ENCODE data around the gene KLK1.
"Not testable (repeated sequence)": the region's sequence is repeated elsewhere in the genome, so short reads cannot be mapped to it uniquely, and the experiment has no call there.

The KLK1 gene

DNA sequence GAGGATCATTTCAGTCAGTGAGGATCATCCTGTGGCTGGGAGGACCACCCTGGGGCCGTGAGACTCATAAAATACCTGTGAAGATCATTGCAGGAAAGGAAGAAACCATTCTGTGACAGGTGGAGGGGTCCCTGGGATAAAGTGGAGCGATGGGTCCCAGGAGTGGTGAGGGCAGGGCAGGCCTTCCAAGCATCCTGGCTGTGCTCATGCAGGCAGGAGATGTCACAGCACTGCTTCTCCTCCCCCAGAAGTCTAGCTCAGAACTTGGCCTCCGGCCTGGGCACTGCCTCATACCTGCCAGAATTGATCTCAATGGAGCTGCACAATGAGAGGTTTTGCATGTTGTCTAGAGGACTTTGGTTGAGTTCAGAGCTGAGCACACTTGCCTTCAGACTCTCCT is 11.1 kb downstream of the KLK1 start:
- DNase-seq, result no peak

DNA sequence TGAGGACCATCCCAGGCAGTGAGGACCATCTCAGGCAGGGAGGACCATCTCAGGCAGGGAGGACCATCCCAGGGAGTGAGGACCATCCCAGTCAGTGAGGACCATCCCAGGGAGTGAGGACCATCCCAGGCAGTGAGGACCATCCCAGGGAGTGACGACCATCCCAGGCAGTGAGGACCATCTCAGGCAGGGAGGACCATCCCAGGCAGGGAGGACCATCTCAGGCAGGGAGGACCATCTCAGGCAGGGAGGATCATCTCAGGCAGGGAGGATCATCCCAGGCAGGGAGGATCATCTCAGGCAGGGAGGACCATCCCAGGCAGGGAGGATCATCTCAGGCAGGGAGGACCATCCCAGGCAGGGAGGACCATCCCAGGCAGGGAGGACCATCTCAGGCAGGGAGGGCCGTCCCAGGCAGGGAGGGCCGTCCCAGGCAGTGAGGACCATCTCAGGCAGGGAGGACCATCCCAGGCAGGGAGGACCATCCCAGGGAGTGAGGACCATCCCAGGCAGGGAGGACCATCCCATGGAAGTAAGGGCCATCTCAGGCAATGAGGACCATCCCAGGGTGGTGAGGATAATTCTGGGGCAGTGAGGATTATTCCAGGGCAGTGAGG is 11.9 kb downstream of the KLK1 start:
- DNase-seq, result not testable (repeated sequence)

DNA sequence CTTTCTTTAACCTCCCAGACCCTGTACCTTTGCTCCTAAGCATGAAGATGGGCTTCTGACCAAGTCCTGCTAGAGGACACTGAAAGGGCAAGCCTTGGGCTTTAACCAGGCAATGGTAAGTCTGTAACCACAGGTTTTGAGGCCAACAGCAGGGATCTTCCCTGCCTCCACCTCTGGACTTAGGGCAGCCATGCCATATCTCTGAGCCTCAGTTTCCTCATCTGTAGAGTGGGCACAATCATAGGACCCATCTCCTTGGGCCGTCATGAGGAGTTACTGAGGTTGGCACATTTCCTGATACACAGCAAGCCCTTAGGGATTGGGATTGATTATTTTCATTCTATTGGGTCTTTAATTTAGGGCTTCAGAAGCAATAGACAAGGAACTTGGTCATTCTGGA is 14.7 kb downstream of the KLK1 start:
- no peak for DNase-seq

DNA sequence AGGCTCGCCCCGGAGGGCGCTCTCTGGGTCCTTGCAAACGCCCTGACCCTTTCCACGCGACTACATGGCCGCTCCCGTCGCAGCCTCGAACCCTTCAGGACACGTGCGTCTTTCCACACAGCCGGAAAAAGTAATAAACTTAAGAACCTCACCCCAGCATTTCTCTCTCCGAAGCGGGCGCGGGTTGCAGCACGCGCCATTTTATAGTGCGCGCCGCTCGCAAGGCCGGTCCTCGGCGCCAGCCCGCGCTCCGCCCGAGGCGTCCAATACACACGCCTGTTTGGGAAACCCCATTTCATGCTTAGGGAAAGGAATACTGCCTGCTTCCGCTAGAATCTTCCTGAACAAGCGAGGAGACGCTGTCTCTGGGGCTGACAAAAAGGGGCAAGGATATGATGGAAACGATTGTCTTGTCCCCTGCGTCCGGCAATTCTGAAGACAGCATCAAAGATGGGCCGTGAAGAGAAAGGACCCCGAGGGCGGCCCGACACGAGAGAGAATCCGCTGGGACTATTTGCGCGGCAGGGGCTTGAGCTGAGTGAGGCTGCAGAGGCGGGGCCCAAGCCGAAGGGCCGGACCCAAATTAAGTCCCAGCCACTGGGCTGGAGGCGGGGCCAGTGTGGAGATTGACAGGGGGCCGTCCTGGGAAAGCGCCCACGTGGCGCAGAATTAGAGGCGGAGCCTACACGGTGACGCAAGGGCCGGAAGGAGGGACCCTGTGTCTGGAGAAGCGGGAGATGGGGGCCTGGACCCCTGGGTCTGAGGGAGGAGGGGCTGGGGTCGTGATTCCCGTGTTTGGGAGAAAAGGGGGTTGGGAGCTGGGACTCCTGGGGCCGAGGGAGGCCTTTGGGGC is 18.9 kb downstream of the KLK1 start:
- peak; percentile 99 for DNase-seq

DNA sequence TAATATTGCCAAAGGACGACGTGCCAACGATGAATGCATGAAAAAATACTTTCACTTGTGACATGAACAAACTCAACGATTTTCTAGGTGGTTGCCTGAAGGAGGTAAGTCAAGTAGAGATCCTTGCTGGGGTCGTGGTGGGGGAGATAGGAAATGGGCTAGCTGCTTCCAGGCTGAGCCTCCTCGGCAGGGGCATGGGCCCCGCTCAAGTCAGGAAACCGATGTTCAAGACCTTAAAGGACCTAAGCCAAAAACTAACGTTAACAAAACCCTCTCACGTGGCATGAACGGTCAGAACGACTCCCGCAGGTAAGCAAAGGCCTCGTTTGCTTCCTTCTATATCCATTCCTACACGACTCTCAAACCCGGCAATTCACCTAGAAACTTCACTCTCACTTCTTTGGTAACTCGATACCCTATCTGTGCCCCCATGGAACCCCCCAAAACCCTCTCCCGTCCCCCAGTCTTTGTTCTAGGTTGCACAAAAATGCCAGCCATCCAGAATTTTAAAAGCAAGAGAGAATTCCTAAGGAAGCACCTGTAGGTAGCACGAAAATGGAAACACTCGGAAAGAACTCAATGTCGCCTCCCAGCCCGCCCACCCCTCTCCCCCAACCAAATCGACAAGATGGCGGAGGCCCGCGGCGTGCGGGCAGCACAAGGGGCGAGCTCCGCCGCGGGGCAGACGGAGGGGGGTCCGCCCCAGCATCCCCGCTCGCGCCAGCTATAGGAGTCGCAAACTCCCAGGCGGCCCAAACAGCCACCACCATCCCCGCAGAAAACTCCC is 19.8 kb downstream of the KLK1 start:
- DNase-seq, result peak; percentile 36

DNA sequence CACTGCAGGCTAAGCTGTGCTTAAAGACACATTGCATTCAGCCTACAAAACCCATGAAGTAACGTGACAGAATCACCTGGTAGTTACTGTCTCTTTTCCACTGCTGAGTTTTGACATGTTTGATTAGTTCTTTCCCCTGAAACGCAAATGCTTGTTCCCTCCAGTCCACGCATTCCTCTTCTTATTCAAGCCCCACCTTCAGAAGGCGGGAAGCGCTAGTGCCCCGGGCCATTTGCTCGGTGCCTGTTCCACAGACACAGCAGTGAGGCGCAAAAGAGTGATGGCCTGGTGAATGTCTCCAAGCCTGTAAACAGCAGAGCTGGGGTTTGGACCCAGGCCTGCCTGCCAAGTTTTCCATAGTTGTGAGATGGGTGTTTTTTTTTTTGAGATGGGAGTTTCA is 22.5 kb downstream of the KLK1 start:
- DNase-seq, result no peak

DNA sequence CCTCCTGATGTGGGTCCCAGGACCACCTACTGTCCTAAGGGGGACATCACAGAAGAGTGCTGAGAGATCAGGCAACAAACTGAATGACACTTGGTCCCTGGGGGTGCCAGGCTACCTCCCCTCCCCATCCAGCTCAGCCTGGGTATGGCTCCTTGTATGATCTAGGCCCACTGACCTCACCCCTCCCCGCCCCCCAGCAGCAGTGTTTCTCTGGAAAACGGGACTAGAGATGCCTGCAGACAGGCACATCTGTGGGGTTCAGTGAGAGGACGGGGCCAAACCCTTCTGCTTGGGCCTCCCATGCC is 24.1 kb downstream of the KLK1 start:
- DNase-seq, result no peak

DNA sequence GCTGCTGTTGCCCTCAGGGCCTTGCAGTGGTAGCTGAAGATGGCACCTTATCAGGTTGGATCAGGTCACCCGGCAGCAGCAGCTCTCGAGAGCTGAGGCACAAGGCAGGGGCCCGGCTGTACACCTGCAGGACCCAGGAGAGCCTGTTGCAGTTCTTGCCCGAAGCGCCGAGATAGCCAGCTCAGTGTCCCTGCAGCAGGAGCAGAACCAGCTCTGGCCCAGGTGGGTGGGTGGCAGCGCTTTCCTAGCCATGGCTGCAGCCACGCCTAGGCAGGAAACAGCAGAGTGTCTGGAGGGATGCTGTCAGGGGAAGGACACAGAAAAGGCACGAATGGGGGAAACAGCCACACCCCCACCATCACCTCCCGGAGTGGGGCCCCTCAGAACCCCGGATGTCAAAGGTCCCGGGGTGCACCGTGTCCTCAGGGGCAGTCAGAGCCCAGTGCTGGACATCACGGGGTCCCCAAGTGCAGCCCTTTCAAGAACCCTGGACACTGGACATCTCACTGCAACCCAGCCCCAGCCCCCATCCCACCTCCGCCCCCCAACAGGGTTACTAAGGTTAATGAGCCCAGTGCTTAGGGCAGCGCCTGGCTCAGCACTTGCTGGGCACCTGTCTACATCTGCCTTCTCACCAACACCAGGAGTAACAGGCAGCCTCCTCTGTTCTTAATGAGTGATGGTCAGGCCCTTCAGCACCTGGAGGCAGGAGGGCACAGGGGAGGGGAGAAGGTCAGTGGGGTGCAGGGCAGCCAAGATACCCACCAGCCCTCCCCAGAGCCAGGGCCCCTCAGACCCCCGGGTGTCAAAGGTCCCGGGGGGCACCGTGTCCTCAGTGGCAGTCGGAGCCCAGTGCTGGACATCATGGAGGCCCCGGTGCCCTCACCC is 24.7 kb downstream of the KLK1 start:
- DNase-seq, result no peak

DNA sequence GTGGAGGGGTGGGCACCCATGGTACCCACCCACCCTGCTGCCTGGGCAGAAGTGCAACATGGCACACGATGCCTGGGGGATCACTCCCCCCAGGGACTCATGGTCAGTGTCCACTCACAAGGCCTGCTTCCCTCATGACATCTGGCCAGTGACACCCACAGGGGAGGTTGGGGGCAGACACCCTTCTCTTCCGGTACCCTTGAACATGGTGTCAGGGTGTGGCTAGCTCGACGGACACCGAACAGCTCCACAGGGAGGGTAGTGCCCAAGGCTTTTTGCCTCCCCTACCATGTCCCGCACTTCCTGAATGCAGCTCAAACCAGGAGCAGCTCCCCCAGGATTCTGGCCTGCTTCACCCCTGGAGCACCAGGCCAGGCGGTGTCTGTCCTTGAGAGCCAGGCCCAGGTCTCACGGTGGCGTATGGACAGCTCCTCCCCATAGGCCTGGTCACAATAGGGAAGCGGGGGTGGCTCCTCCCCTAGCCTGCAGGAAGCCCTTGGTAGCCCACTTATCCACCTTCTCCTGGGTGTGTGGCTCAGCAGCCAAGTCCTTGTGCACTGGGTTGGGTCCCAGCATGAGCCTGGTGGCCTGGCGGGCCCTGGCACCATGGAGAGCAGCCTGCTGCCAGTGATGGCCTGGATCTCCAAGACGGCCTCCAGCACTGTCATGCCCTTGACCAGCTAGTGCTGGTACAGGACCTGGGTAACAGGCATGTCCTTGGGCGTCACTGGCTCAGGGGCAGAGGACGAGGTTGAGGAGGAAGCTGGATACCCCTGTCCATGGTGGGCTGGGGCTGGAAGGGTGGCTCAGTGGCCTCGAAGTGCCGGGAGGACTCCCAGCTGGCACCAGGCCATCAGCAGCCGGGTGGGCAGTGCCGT is 25.6 kb downstream of the KLK1 start:
- no peak for DNase-seq

DNA sequence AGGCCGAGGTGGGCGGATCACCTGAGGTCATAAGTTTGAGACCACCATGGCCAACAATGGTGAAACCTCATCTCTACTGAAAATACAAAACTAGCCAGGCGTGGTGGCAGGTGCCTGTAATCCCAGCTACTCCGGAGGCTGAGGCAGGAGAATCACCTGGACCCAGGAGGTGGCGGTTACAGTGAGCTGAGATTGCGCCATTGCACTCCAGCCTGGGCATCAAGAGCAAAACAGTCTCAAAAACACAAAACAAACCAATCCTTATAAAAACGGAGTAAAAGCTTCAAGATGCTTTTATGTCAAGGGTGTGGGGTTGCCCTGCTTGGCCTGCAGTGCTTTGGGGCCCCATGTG is 26.2 kb downstream of the KLK1 start:
- no peak for DNase-seq

DNA sequence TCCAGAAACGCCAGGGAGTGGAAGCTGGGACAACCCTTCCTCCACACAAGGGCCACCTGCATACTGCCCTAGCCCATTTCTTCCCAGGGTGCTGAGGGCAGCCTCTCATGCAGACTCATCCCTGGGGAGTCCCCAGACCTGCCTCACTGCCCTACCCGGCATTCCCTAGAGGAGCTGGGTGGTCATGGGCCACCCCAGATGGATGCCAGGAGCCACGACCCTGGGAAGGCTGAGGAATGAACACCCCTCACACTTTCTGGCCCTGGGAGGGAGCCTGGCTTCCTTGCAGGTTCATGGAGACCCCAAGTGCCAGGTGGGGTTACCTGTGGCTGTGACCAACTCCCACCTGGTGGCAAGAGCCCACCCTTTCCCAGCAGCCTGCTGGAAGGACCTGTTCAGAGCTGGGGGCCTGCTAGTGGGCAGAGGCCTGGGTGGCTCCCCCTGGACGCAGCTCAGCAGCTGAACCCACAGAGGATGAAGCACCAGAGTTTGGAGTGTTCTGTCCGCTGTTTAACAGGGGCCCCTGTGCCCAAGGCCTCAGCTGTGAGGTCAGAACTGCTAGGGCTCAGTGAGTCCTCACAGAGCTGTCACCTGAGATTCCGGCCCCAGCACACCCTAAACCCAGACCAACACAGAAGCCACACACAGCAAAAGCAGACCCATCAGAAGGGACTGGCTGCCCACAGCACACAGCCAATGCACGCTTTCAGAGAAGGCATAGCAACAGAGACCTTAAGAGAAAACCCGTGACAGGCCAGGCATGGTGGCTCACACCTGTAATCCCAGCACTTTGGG is 26.8 kb downstream of the KLK1 start:
- no peak for DNase-seq

DNA sequence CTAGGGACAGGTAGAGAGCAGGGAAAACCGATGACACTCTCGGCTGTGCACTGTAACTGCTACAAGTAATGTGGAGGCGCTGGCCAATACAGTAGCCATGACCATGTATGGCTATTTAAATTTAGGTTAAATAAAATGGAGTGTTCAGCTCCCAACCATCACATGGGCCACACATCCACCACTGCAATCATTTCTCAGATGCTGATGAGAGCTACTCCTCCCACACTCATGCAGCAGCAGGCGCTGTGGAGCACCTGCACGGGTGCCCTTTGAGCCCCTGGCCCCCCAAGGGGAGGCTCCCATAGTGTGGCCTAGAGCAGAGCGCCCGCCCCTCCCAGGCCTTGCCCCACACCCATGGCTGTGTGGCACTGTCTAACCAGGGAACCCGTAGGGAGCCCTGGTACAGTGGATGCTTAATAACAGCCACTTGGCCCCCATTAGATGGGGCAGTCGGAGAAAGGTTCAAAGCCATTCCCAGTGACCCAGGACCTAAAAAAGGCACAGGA is 27.4 kb downstream of the KLK1 start:
- peak; percentile 43 for DNase-seq

DNA sequence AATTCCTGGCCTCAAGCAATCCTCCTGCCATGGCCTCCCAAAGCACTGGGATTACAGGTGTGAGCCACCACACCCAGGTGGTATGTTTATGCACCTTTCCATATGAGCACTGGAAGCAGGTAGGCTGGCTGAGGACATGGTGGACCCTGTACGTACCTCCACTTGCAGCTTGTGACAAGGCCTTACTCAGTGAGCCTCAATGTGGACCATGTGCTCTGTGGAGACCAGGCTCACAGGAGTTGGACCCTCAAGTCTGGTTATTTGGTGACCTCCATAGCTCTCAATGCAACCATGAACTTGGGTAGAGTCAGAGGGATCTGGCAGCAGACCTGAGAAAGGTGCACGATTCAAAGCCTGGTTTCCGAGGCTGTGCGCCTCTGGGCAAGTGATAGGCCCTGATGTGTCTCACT is 27.9 kb downstream of the KLK1 start:
- DNase-seq, result peak; percentile 41

DNA sequence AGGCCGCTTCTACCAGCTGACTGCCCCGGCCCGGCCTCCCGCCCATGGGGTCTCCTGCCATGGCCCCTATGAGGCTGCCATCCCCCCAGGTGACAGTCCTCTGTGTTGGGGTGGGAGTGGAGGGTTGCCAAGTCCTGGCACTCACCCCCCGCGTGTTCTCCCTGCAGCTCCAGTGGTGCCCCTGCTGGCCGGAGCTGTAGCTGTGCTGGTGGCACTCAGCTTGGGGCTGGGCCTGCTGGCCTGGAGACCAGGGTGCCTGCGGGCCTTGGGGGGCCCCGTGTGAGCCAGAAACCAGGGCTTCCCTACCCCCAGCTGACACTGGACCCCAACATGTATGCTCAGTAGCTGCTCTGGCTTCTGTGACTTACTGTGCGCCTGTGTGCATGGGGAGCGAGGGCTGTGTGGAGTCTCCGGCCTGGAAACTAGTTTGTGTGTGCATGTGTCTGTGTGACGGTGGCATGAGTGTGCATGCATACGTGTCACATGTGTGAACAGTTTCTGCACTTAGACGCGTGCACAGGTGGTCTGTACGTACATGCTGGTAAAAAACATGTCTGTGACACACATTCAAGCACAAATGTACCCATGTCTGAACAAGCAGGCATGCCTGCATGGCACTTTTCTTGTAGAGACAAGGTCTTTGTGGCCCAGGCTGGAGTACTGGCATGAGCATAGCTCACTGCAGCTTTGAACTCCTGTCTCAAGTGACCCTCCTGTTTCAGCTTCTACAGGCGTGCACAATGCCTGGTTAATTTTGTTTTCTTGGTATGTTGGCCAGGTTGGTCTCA is 28.5 kb downstream of the KLK1 start:
- peak; percentile 37 for DNase-seq

DNA sequence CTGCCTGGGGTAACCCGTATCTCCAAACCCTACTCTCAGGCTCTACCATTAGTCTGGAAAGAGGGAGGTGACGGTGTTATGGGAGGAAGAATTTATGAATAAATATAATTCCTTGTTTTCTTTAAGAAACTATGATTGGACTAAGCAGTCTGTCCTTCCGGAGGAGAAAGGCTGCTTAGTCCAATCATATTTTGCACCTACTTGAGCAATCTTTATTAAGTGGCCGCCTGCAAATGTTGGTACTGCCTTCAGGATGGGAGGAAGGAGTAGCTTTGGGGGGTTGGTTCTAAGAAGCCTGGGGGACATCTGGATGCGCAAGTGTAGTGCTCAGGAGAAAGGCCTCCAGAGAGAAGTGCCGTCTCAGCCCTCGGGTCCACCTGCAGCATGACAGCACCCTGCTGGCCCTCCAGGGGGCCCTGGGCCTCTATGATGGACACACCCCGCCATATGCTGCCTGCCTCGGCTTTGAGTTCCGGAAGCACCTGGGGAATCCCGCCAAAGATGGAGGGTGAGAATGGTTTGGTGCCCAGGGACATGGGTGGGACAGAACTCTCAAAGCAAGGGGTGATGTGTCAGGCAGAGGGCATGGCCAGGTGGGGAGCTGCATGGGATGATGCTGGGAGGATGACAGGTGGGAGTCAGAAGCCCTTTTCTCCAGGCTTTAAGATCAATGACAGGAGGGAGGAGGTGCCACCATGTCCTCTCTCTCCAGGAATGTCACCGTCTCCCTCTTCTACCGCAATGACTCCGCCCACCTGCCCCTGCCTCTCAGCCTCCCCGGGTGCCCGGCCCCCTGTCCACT is 29.3 kb downstream of the KLK1 start:
- DNase-seq, result peak; percentile 58

DNA sequence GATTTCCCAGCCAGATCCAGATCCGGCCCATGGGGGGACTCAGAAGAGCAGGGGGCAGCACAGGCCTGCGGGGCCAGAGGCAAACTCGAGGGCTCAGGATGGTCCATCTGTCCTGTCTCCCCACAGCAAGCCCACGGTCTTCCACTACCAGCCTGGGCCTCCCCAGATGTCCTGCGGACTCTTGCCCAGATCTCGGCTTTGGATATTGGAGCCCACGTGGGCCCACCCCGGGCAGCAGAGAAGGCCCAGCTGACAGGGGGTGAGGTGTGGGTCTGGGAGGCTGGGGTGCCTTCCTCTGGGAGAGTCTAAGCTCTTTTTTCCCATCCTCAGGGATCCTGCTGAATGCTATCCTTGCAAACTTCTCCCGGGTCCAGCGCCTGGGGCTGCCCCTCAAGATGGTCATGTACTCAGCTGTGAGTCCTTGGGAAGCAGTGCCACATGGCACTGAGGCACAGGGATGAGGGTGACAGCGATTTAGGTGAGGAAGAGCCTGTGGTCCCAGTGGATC is 30.0 kb downstream of the KLK1 start:
- DNase-seq, result no peak

DNA sequence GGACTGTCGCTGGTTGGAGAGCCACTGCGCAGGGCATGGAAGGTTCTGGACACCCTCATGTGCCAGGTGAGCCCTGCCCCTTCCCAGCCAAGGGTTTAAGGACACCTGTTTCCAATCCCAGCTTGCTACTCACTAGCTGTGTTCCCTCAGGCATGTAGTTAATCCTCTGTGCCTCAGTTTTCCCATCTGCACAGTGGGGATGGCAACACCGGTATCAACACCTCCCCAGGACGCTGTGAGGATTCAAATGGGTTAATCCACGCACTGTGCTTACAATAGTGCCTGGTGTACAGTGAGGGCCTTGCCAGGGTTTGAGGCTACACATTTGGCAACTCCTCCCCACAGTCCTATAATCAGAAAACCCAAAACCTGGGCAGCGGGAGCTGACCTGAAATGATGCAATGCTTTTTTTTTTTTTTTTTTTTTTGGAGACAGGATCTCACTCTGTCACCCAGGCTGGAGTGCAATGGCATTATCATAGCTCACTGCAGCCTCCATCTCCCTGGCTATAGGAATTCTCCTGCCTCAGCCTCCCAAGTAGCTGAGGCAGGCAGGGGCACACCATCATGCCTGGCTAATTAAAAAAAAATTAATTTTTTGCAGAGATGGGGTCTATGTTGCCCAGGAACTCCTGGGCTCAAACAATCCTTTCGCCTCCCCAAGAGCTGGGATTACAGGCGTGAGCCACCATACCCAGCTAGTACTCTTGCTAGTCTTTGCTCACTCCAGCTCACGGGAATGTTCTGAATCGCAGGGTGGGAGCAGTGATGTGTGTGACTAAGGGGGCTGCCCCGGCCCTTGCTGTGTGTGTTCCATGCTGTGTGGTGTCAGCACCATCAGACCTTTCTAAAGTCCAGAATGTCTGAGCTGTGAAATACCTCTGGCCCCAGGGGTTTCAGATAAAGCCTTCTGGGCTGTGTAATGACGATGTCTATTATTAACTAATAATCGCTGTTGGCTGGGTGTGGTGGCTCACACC is 31.0 kb downstream of the KLK1 start:
- DNase-seq, result no peak

Data from OCI-M1 (cell line).